ENCODE data around the gene MRPL39.
"Not testable (repeated sequence)": the region's sequence is repeated elsewhere in the genome, so short reads cannot be mapped to it uniquely, and the experiment has no call there.

Gene MRPL39

DNA sequence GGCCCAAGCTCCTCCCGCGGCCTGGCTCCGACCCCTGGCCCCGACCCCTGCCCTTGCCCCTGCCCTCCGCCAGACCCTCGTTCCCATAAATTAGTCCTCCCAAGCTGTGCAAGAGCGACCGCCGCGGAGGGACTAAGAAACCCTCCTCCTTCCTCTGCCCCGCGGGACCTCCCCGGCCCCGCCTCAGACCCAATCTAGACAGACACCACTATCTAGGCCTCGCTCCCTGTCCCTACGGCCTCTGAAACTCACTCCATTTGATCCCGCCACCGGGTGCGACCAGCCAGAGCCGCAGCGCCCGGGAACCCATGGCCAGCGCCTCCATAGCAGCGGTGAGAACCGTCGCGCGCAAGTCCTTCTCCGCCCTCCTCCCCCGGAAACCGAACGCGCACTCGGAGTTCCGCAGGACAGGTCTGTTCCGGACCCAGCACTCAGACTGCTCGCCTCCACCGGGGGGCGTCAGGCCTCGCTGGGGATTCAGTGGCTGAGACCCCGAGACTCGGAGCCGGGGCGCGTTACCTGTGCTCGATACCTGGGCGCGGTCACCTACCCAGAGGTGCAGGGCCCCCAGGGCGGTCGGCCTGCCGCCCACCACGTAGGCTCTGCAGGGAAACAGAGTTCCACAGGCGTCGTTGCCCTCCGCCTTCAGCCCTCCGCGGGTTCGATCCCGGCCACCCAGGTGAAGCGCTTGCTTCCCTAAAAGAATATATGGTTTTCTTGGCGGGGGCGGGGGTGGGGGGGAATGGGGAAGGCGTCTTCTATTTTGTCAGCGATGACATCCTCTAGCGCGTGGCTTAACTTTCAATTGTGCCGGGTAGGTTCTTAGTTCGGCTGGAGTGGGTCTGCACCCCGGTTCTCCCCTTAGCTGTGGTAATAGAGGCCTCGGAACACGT is at the start of gene MRPL39:
Gene MRPL39 (minus strand): TSS at position 331 of the 893 bp plus-strand sequence. CDS start 6 bp downstream, at position 325.
- peak; percentile 78 to 88 for DNase-seq

DNA sequence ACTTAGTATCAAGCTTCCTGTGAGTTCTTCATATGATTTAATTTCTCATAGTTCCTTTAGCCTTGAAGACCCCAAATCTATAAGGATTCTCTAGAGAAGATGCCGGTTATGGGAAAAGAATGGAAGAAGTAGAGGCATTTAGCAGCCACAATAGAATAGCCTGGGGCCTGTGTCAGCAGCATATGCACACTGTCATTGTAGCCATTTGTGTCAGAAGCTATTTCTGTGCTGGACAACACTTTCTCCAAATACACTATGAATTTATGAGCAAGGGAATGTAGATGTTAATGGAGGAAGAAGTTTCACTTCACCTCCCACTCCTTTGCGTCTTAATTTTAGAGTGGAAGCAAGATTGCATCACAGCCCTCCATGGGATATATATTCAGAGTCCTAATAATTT is 49.1 kb upstream of the MRPL39 start:
- DNase-seq, result no peak

DNA sequence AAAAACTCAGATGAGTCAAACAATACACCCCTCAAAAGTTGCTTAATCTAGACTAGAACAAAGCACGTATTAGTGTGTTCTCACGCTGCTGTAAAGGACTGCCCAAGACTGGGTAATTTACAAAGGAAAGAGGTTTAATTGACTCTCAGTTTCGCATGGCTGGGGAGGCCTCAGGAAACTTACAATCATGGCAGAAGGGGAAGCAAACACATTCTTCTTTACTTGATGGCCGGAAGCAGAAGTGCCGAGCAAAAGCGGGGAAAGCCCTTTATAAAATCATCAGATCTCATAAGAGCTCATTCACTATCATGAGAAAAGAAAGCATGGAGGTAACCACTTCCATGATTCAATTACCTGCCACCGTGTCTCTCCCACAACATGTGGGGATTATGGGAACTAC is 41.9 kb upstream of the MRPL39 start:
- DNase-seq, result no peak

DNA sequence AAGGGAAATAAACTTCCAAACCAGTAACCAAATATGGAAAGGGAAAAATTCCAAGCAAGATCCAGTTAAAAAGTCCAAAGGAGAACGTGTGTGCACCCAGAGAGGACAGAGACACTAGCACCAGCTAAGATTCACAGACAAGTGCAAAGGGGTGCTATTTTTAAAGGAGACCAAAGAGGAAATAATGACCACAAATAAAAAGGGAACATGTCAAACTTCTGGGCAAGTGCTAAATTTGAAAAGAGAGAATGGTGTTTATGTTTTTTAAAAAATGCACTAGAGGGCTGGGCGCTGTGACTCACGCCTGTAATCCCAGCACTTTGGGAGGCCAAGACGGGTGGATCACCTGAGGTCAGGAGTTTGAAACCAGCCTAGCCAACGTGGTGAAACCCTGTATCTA is 40.4 kb upstream of the MRPL39 start:
- DNase-seq, result peak; percentile 78 to 89

DNA sequence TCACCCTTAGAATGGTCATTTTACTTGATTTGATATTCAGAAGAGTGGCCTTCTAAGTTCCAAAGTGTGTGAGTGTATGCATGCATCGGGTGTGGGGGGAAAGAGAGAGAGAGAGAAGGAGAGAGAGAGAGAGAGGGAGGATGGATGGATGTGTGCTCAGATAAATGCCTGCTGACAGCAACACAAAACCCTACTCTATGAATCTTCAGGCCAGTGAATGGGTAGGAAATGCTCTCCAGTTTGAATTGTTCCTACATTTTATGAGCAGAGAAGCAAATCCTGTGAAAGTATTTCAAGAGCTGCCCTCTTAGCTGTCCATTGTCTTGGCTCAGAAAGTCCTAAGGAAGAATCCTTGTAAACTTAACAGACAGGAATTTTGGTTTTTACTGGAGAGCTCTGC is 39.2 kb upstream of the MRPL39 start:
- no peak for DNase-seq

DNA sequence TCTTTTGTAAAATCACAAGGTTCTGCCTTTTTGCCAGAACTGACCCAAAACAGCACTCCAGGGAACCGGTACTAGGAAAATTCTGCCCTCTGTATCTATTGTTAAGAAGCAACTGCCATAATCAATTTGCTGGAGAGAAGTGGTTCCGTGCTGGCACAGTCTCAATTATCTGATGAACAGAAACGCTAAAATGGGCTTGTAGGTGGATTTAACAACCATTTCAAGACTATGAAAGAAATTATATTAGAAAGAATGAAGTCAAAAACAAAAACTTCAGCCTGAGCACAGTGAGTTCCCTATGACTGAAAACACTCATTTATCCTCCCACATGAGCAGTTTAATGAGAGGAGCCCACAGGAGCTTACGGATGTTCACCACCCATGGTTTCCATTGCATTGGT is 36.2 kb upstream of the MRPL39 start:
- no peak for DNase-seq

DNA sequence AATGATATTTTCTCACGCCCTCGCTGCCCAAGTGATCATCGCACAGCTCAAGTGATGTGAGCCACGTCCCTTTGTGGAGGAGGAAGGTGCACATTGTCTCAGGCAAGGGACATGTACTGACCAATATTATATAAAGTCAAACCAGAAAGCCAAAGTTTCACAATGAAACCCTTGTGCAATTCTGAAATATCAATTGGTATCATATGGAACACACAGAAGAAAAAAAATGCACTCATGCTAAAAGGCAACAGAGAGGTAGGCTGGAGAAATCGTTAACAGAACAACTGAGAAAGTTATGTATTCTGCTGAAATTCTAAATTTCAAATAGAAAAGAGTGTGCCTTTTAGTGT is 33.6 kb upstream of the MRPL39 start:
- no peak for DNase-seq

DNA sequence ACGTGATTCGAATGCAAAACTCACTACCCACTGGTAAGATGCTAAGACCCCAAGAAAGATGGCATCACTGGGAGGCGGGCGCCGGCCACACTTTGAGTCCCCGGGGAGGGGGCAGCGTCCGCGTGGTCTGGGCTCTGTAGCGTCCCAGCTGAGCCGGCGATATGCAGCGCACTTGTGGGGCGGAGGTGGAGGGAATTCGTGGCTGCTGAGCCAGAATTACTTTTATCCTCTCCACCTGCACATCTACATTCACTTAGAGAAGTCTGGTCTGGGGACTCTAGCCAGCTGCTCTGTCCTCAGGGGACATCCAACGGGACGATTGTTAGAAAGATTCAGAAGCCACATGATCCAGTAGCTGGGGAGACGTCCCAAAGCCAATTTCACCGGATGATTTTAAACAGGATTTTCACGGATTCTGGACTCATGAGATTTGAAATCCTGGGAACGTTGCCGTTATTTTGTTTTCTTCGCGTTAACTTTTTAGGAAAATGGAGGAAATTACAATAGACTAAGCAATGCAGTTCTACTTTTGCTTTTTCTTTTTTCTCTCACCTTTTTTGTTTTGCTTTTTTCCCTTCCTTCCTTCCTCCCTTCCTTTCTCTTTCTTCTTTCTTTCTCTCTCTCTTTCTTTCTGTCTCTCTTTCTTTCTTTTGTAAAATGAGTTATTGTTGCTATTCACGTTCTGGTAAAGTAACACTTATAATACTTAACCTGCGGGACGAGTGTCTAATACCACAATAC is 33.1 kb upstream of the MRPL39 start:
- DNase-seq, result no peak

DNA sequence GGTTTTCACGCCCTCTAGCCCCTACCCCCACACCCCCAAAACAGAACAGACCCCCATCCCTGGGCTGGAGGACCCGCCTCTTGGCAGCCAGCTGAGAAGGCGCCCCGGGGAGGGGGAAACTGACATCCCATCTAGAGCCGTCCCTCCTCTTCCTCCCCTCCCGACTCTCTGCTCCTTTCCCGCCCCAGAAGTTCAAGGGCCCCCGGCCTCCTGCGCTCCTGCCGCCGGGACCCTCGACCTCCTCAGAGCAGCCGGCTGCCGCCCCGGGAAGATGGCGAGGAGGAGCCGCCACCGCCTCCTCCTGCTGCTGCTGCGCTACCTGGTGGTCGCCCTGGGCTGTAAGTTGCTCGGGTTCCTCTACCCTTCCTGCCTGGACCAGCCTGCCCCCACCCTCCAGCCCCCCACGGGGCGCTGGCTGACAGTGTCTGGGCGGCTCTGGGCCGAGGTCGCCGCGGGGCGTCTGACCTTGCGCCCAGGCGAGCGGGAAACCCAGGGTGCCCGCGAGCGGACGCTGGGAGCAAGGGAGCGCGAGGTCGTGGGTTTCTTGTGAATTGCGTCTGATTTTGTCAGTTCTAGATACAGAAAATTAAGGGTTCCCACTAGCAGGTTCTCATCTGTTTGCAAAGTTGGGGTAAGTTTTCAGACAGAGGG is 32.4 kb upstream of the MRPL39 start:
- peak in 1 of 2 experiments; percentile 21 for DNase-seq

DNA sequence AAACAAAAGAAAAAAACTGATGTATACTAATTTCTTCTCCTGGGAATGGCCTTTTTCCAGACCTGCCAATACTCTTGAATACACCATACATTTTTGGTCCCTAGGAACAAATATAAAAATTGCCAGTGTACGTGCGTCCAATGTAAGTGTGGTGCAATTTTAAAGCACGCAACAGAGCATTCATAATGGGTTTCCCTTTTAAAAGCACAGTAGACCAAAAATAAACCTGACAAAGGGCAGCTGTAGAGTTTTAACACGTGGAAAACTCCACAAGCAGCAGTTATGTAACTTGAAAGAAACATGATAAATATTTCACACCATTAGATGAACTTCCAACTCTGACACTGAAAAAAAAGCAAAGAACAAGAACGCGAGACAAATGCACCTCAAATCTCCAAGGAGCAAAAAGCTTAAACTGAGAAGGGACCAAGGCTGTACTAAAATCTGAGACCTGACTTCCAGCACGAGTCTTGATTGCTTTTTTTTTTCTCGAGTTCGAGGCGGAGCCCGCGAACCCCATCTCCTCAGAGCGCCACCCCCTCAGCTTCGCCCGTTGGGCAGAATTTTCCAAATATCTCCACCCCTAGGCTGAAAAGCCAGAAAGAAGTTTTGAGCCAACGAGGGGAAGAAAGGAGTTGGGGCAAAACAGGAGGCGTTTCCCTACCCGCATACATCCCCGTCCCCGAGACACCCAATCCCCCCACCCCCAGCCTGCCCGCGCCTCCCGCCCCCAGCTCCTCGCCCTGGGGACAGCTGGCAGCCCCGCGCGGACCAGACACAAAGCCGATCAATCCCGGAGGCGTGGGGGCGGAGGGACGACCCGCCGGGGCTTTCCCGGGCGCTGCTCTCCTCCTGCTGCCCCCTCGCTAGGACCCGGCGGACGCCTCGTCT is 31.6 kb upstream of the MRPL39 start, which contains the start of gene JAM2:
Gene JAM2 (plus strand): TSS at position 599 of the 891 bp plus-strand sequence. CDS start 564 bp downstream, outside the sequence.
- DNase-seq, result peak in 1 of 2 experiments; percentile 28

DNA sequence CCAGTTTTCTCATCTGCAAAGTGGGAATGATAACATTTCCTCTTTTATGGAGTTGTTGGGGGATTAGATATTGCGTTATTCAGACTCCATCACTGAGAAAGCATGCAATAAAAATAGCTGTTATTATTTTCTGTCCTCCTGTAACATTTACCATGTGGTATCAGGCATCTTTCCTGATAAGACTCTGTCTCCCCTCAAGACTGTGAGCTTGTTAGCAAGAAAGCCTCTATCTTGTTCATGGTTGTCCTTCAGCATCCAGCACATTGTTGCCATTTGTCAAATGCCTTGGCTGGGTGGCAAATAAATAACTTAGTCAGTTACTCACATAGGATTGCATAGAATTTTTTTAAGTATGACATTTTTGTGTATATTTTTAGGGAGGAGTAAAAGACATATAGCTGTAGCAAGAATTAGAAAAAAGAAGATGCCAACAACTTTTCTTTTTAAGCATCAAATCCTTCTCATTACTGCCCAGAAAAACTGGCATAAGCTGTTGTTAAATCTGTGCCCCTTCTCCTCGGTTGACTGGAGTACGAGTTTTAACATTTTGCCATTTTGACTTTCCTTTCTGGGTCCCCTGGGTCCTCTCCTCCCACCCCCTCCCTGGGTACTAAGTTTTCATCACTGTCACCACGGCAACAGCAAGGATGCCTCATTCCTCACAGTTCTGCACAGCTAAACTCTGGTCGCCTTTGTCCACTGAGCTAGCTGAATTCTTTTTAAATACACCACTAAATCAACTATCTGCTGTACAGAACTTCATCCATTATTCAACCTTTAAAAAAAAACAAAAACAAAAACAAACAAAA is 30.8 kb upstream of the MRPL39 start:
- no peak for DNase-seq

DNA sequence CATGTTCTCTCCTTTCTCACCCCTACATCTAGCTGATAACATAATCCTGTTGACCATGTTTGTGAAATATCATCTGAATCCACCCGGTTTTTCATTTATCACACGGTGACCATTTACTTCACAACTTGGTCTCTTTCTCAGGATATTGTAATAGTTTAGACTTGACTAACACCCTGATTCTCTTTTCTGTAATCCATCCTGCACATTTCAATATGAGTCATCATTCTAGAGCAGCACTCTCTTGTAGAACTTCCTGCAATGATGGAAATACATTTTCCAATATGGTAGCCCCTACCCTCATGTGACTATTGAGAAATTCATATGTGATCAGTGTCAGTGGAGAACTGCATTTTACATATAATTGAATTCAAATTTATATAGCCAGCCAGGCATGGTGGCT is 29.4 kb upstream of the MRPL39 start:
- DNase-seq, result no peak

DNA sequence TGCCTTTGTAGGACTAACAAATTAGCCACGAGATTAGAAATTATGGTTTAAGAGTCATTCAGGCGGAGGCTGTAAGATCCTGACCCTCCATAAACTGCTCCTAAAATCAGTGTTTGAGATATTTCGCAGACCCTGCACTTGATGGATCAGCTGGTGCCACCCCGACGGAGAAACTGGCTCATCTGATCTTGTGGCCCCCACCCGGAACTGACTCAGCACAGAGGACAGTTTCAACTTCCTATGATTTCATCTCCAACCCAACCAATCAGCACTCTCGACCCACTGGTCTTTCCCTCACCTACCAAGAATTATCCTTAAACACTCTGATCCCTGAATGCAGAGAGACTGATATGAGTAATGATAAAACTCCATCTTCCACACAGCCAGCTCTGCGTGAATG is 28.0 kb upstream of the MRPL39 start:
- DNase-seq, result no peak

DNA sequence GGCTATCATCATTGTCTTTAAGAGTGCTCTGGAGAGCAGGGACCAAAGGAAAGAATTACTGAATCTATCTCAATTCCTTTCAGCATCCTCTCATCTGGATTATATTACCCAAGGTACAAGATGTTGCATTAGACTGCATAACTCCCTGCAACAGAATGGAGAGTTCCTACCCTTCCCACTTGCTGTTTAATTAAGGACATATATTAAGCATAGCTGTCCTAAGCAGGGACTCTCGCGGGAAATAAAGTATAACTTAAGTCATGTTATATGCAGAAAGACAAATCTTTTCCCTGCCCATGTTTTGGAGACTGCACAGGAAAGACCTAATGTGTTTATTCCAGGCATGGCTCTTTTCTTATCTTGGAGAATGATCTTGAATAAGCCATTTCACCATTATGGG is 25.0 kb upstream of the MRPL39 start:
- DNase-seq, result no peak

DNA sequence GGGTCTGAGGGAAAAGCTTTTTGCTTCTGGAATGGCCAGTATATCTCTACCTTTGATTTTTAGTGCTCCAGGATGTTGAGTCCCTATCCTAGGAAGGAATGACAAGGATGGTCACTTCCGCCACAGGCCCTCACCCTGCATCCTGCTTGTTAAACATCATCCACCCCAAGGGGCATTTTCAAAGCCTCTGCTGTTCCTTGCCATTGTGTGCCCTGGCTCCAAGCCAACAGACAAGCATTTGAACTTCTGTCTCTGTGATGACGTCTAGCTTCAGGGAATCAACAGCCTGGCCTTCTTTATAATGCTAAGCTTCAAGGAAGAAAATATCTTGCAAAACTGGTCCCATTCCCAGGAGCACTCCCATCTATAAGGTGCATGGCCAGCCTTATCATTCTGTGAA is 19.5 kb upstream of the MRPL39 start:
- no peak for DNase-seq

DNA sequence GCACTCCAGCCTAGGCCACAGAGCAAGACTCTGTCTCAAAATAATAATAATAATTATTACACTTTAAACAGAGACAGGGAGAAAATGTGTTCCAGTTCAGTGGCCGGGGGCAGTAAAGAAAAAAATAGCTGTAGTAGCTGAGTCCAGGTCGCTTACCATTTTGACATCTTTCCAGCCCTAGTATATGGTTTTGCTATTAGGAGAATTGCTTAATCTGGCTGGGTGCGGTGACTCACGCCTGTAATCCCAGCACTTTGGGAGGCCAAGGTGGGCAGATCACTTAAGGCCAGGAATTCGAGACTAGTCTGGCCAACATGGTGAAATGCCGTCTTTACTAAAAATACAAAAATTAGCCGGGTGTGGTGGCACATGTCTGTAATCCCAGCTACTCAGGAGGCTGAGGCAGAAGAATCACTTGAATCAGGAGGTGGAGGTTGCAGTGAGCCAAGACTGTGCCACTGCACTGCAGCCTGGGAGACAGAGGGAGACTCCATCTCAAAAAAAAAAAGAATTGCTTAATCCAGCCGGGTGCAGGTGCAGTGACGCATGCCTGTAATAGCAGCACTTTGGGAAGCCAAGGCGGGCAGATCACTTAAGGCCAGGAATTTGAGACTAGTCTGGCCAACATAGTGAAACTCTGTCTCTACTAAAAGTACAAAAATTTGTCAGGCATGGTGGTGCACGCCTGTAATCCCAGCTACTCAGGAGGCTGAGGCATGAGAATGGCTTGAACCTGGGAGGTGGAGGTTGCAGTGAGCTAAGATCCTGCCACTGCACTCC is 18.7 kb upstream of the MRPL39 start:
- not testable (repeated sequence) for DNase-seq

DNA sequence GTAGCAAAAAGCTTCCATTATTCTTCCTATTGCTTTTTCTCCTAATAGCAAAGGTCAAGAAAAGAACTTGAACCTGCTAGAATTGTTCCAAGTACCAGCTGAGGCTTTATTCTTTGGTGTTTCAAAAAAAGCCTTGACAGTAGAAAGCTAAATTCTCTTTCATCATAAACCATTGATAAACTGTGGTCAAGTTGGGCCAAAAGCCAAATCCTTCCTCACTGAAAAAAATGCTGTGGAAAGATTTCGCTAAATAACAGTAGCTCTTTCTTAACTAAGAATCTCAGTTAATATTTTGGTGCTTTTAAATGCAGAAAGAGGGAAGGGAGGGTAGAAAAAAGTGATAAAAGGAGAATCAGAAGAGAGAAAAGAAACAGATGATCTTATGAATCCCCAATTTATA is 17.8 kb upstream of the MRPL39 start:
- no peak for DNase-seq

DNA sequence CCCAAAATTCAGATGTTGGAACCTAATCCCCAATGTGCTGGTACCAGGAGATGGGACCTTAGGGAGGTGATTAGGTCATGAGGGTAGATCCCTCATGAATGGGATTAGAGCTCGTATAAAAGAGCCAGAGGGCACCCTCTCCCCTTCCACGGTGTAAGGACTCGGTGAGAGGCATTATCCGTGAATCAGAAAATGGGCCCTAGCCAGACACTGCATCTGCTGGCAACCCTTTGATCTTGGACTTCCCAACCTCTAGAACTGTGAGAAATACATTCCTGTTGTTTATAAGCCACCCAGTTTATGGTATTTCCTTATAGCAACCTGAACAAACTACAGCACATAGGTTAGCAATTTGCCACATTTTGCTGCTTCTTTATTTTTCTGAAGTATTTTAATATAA is 17.2 kb upstream of the MRPL39 start:
- DNase-seq, result no peak

DNA sequence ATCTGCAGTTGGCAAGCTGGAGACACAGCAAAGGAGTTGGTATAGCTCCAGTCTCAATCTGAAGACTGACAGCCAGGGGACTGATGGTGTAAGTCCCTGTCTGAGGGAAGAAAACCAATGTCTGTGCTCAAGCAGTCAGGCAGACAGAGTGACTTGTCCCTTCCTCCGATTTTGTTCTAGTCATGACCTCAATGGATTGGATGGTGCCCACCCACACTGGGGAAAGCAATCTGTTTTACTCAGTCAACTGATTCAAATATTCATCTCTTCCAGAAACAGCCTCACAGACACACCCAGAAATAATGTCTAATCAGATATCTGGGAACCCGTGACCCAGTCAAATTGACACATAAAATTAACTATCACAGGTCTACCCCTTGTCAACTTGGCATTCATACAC is 11.9 kb upstream of the MRPL39 start:
- no peak for DNase-seq

DNA sequence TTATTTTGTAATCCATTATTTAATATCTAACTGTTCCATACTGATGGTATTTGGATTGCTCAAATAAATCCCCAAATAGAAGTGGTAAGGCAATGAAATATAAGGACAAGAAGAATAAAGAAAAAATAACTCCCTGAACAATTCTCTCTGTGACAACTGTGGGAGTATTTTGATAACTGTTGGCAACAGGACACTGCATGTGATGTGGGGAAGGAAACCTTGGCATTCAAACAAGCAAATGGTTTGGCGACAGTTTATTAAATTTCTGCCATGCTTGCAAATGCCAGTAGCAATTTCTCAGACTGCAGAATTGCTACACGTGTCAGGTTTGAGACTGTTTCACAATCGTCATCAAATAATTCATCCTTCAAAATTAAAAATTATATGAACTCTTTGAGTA is 8.6 kb upstream of the MRPL39 start:
- DNase-seq, result no peak

DNA sequence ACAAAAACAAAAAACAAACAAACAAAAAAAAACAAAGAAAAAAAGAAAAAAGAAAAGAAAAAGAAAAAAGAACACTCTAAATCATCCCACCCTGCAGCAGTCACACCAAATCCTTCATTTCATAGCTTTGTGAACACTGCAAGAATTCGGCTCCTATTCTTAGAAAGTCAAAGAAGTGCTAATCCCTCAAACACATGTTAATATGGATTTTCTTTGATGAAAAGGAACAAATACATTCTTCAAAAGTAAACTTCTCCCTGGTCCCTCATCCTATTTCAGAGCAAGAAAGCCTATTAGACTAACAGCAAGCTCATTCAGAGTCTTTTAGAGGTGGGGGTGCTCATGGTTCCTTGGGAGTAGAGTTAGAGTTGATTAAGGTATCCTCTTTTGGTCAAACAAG is 7.2 kb upstream of the MRPL39 start:
- DNase-seq, result no peak

Measured in Kasumi-1 (cell line).